Measurements from ENCODE around the gene PTPN22. TPM values are rescaled to one million over a fixed set of nuclear protein-coding genes. Genes with fewer than 3 reads are reported as not detected.

The PTPN22 gene
- total and polyA plus RNA-seq, 9 of the 15 experiments (the other 6 are each of a cell fraction or from before 2014, with no cell fraction given), result 0.45 to 4.6 (median 1.1) TPM

DNA sequence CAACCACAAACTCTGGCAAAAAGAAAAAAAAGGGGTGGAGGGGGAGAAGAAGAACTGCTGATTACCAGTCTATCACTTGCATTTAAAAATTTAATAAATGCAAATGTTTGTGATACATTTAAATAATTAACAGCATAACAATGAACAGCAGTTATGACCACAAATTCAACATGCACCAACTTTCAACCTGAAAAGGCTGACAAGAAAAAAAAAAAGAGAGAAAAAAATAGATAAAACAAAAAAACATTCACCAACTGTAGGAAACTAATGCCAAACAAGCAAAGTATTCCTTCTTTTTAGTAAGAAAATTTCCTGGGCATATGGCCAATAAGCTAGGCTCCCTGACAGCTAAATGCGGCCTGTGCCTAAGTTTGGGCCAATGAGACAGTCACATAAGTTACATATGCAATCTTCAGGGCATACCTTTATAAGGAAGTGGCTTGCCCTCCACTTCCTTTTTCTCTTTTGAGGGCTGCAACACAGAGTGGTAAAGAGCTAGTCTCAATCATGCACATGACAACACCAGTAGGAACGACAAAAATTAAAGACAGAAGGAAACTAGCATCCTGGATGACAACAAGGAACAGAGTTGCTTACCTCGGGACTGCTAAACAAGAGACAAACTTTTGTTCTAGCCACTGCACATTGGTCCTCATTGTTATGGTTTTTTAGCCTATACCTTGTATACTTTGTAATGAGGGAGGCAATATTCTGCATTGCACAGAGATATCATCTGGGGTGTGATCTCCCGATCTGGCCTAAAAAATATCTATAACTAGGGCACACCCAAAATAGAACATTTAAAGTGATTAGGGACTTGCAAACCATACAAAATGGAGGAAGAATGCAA, 88.0 kb downstream of the PTPN22 start (continued):
- TF ChIP-seq ZNF655 (CRISPR knock-in tag; IDR thresholded peaks at IDR 0.05) (no peak), E2F3 (CRISPR knock-in tag; IDR thresholded peaks at IDR 0.05) (no peak), ZNF561 (CRISPR knock-in tag; conservative IDR thresholded peaks at IDR 0.05) (no peak), CHD1 (IDR thresholded peaks at IDR 0.05; ENCODE audit: low read length) (no peak), RBM15 (IDR thresholded peaks at IDR 0.05; ENCODE audit: insufficient read depth, low read length) (no peak), HIVEP1 (CRISPR knock-in tag; IDR thresholded peaks at IDR 0.05) (no peak), EWSR1 (IDR thresholded peaks at IDR 0.05; ENCODE audit: borderline replicate concordance, low read depth, partially characterized antibody) (no peak), ZFP36 (IDR thresholded peaks at IDR 0.05; ENCODE audit: low read depth, low read length, partially characterized antibody) (peak; percentile 28), BCOR (IDR thresholded peaks at IDR 0.05) (no peak), RBM14 (IDR thresholded peaks at IDR 0.05; ENCODE audit: borderline replicate concordance, insufficient read depth, low read depth, low read length) (no peak), NFIC (IDR thresholded peaks at IDR 0.05) (peak; percentile 68), FOXK2 (conservative IDR thresholded peaks at IDR 0.05 in 1 of 2, IDR thresholded peaks at IDR 0.05 in 1 of 2; ENCODE audit: low read depth in 2 of 2) (peak; percentile 31 to 59; a peak in 2 of 4 replicates), SRF (CRISPR knock-in tag; IDR thresholded peaks at IDR 0.05) (peak; percentile 75 to 97; a peak in 3 of 4 replicates), CTBP1 (IDR thresholded peaks at IDR 0.05; ENCODE audit: borderline replicate concordance) (peak; percentile 24; the same call in 1 of the 2 replicates), CSDE1 (IDR thresholded peaks at IDR 0.05) (no peak), ADNP (tag; IDR thresholded peaks at IDR 0.05) (peak; percentile 53; the same call in 1 of the 2 replicates), SAP30 (IDR thresholded peaks at IDR 0.05; ENCODE audit: borderline replicate concordance, insufficient read depth, low read depth, low read length, poor library complexity, severe bottlenecking) (no peak), MECOM (CRISPR knock-in tag; IDR thresholded peaks at IDR 0.05) (no peak), LCOR (CRISPR knock-in tag; IDR thresholded peaks at IDR 0.05) (no peak), ZNF197 (CRISPR knock-in tag; IDR thresholded peaks at IDR 0.05; ENCODE audit: low read depth) (peak; percentile 54; the same call in 1 of the 2 replicates)
- TF ChIP-seq, protein P1, sequence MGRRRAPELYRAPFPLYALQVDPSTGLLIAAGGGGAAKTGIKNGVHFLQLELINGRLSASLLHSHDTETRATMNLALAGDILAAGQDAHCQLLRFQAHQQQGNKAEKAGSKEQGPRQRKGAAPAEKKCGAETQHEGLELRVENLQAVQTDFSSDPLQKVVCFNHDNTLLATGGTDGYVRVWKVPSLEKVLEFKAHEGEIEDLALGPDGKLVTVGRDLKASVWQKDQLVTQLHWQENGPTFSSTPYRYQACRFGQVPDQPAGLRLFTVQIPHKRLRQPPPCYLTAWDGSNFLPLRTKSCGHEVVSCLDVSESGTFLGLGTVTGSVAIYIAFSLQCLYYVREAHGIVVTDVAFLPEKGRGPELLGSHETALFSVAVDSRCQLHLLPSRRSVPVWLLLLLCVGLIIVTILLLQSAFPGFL (CRISPR knock-in tag; IDR thresholded peaks at IDR 0.05), result no peak
- TF ChIP-seq, protein P2, sequence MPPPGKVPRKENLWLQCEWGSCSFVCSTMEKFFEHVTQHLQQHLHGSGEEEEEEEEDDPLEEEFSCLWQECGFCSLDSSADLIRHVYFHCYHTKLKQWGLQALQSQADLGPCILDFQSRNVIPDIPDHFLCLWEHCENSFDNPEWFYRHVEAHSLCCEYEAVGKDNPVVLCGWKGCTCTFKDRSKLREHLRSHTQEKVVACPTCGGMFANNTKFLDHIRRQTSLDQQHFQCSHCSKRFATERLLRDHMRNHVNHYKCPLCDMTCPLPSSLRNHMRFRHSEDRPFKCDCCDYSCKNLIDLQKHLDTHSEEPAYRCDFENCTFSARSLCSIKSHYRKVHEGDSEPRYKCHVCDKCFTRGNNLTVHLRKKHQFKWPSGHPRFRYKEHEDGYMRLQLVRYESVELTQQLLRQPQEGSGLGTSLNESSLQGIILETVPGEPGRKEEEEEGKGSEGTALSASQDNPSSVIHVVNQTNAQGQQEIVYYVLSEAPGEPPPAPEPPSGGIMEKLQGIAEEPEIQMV (tag; conservative IDR thresholded peaks at IDR 0.05; ENCODE audit: low read depth), result no peak
- TF ChIP-seq, protein P3, sequence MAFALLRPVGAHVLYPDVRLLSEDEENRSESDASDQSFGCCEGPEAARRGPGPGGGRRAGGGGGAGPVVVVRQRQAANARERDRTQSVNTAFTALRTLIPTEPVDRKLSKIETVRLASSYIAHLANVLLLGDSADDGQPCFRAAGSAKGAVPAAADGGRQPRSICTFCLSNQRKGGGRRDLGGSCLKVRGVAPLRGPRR (CRISPR knock-in tag; IDR thresholded peaks at IDR 0.05), result no peak

Data from K562 (cell line).